Heart right ventricle (tissue), 16 donors: ENCODE data around the gene MVP. TPM values are rescaled to one million over a fixed set of nuclear protein-coding genes. Genes with fewer than 3 reads are reported as not detected.

Experiments
- ATAC-seq, 8 donors: fragments of 200-7000 bp; cut with Tn5 transposase; one replicate each; pipeline ENCODE4 v1.9.1; 2020; ENCODE audit warnings: mild to moderate bottlenecking in 8 of 8, moderate library complexity in 8 of 8, moderate number of reproducible peaks in 1 of 8
- DNase-seq, 2 donors: peaks; one replicate each; pipeline ENCODE4 v3.0.0-alpha.2; 2020
- H3K27ac ChIP-seq, 10 donors: fragments of 200-600 bp; sonication (generic) in 2 of 10; one replicate each; pipeline versions ENCODE4 v1.5.0 to v1.8.0; 2020 to 2022; ENCODE audit warnings: mild to moderate bottlenecking in 3 of 10
- H3K27me3 ChIP-seq, 7 donors: fragments of 200-600 bp; one replicate each; pipeline ENCODE4 v1.8.0; 2021 to 2022; ENCODE audit warnings: mild to moderate bottlenecking in 2 of 7
- H3K36me3 ChIP-seq, 9 donors: fragments of 200-600 bp; sonication (generic) in 1 of 9; one replicate each; pipeline versions ENCODE4 v1.5.0 to v1.8.0; 2020 to 2022; ENCODE audit warnings: mild to moderate bottlenecking in 2 of 9
- H3K4me1 ChIP-seq, 9 donors: fragments of 200-600 bp; sonication (generic) in 1 of 9; one replicate each; pipeline versions ENCODE4 v1.5.0 to v1.8.0; 2020 to 2022; ENCODE audit warnings: mild to moderate bottlenecking in 4 of 9
- H3K4me3 ChIP-seq, 10 donors: fragments of 200-600 bp; sonication (generic) in 2 of 10; one replicate each; pipeline versions ENCODE4 v1.5.0 to v1.8.0; 2020 to 2022; ENCODE audit warnings: mild to moderate bottlenecking in 7 of 10, moderate library complexity in 2 of 10
- H3K9me3 ChIP-seq, 11 donors: fragments of 200-600 bp in 10 of 11; sonication (generic) in 2 of 11; one replicate each; pipeline versions ENCODE4 v1.5.0 to v1.8.0; 2013 to 2022; ENCODE audit warnings: mild to moderate bottlenecking in 2 of 11, control low read depth in 1 of 11, moderate library complexity in 1 of 11
- WGBS, 2 donors: extraction: QIAGEN DNeasy Blood & Tissue Kit; methylation state at CpG; one replicate each; pipeline ENCODE4 v1.1.7; 2013; ENCODE audit warnings: inconsistent platforms in 1 of 2; 5-methylcytosine and 5-hydroxymethylcytosine counted together
- intact Hi-C, 10 donors: fragments of 100-400 bp; cut with DNase I; formaldehyde crosslinking; loops; one replicate each; pipeline versions ENCODE4 v1.11.1 to v1.14.2; 2022
- polyA plus RNA-seq, 2 donors: library from polyadenylated mRNA; stranded (reverse); fragments of 200-250 nt; gene quantifications; one replicate each; pipeline ENCODE4 v1.2.3, GENCODE V29; 2013
- total RNA-seq, 10 donors: library from RNA; stranded (reverse); fragmentation: NEBNext Ultra II Directional in 3 of 10; extraction: Animal tissue kit (Norgen Biotek cat#: 25700) in 3 of 10; gene quantifications; one replicate each; pipeline versions ENCODE4 v1.2.1 to v1.2.4, GENCODE V29; 2021 to 2023
- TF ChIP-seq, protein P1 (sequence below), 9 donors: fragments of 200-600 bp; sonication (generic) in 2 of 9; IDR thresholded peaks; one replicate each; pipeline versions ENCODE4 v1.5.0 to v1.8.0; 2021 to 2022; ENCODE audit warnings: antibody characterized with exemption in 9 of 9, mild to moderate bottlenecking in 5 of 9, moderate library complexity in 1 of 9
- donor health status: Arrhythmogenic right ventricular cardiomyopathy.
- donor health status: ischemic (EF 13 %, LVEDD 7.1; RV severe dilation, severe dysfunction).
- donor health status: healthy with polysubstance abuse.
- donor health status: DM: no; HTN: yes; CAD: no.
- donor health status: DM: no; HTN: no; CAD: no.
- donor health status: ischemic (EF 25% LVEDD 6.9; RV normal size, moderate dysfunction).
- donor health status: ischemic (EF 25% LVEDD 5.7; RV mildly dilated, moderate dysfunction).
- donor health status: healthy.
- donor health status: DM: yes; HTN: yes; CAD: no.
- donor health status: Ischemic cardiomyopathy.
- donor health status: ischemic (EF 35%, LVEDD 5.7; RV mildly dilated, moderate dysfunction).
- donor health status: nonischemic (EF 11% LVEDD 7.7; RV severe dilation, severe dysfunction).
- donor health status: DM: yes; HTN: yes; CAD: no.
- donor health status: PGD.
- donor health status: ischemic (EF 29% LVEDD 5.4; RV normal size, mild dysfunction).
- donor health status: nonischemic (EF 23%, LVEDD 6.1; RV moderate dilation, normal function).

MVP gene
- total and polyA plus RNA-seq, 12 donors, result 24.5 to 122 (median 42.7) TPM

DNA sequence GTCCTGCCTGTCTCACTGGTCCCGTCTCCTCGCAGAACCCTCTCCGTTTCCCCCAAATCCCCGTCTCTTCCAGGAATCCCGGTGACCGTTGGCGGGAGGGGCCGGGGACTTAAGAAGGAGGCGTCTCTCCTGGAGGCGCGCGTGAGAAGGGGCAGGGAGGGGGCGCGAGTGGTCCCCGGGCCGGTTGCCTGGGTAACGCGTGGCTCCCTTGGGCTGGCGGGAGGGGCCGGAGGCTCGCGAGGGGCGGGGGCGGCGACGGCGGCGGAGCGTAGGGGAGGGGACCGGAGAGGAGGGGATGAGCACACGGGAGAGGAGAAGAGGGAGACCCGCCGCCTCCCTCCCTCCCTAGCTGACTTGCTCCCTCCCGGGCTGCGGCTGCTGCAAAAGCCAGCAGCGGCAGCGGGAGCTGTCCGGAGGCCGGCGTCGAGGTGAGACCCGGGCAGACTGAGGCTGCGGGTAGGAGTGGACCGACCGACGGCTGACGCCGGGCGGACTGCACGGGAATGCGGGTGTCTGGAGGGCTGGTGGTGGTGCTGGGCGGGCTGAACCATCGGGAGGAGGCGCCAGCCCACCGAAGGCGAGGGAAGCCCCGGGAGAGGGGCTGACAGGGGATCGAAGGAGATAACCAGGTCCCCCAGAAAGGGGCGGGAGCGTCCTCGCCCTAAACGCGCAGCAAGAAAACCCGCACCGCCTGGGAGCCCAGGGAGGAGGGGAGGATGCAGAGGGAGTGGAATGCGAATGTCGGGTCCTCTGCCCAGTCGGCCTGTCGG, 8.2 kb upstream of the MVP start, which contains the start of gene PRRT2:
Gene PRRT2 (plus strand): TSS at position 298 of the 770 bp plus-strand sequence. CDS start 862 bp downstream, outside the sequence.
- H3K36me3 ChIP-seq, result peaks cover 0 to 22% (median 14%) of the 10 kb centered on the region in 9 donors
- intact Hi-C loops, result loop anchor here in 5 of 10 donors (5.0 to 10.0 kb wide), 5 partner anchors 35 to 843 kb away; partner anchors contain the start of genes FBRS (in 1 of the 5), HIRIP3 (in 1 of the 5), INO80E (in 1 of the 5) and PRR14 (in 1 of the 5)
- H3K4me3 ChIP-seq, result peak within 1 kb of the TSS; percentile 36 to 73 (median 64)
- TF ChIP-seq, protein P1, sequence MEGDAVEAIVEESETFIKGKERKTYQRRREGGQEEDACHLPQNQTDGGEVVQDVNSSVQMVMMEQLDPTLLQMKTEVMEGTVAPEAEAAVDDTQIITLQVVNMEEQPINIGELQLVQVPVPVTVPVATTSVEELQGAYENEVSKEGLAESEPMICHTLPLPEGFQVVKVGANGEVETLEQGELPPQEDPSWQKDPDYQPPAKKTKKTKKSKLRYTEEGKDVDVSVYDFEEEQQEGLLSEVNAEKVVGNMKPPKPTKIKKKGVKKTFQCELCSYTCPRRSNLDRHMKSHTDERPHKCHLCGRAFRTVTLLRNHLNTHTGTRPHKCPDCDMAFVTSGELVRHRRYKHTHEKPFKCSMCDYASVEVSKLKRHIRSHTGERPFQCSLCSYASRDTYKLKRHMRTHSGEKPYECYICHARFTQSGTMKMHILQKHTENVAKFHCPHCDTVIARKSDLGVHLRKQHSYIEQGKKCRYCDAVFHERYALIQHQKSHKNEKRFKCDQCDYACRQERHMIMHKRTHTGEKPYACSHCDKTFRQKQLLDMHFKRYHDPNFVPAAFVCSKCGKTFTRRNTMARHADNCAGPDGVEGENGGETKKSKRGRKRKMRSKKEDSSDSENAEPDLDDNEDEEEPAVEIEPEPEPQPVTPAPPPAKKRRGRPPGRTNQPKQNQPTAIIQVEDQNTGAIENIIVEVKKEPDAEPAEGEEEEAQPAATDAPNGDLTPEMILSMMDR (IDR thresholded peaks at IDR 0.05), result no peak
- ATAC-seq, result peak in 3 of 8 donors; percentile 1 to 5 (median 3)
- H3K4me1 ChIP-seq, result peaks cover 32 to 86% (median 76%) of the 10 kb centered on the region in 9 donors
- H3K27me3 ChIP-seq, result peaks cover 0 to 16% (median 0%) of the 10 kb centered on the region in 7 donors
- peak; percentile 68 to 77 for DNase-seq
- peak within 1 kb of the TSS; percentile 86 to 97 (median 91) for H3K27ac ChIP-seq
- H3K9me3 ChIP-seq, result no peaks in the 10 kb centered on the region
- 3 to 4% methylated on average over 64 to 69 of the region's 69 CpGs for WGBS, 2 donors

DNA sequence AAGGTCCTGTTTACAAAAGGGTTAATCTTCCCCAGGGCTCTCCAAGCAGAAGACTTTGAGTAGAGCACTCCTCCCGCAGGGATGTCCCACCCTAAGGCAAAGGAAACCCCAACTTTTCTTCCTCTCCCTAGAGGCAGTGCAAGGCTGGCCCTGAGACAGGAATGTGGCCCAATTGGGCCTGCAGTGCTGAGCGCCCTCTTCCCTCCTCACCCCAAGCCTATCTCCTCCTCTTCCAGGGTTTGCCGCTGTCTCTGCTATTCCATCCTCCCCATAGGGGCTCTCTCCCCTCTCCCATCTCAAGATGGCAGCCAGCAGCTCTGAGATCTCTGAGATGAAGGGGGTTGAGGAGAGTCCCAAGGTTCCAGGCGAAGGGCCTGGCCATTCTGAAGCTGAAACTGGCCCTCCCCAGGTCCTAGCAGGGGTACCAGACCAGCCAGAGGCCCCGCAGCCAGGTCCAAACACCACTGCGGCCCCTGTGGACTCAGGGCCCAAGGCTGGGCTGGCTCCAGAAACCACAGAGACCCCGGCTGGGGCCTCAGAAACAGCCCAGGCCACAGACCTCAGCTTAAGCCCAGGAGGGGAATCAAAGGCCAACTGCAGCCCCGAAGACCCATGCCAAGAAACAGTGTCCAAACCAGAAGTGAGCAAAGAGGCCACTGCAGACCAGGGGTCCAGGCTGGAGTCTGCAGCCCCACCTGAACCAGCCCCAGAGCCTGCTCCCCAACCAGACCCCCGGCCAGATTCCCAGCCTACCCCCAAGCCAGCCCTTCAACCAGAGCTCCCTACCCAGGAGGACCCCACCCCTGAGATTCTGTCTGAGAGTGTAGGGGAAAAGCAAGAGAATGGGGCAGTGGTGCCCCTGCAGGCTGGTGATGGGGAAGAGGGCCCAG, 7.3 kb upstream of the MVP start:
- H3K27ac ChIP-seq, result peak overlapping the region in 8 of 10 donors; percentile 86 to 97 (median 92)
- ATAC-seq (no peak), DNase-seq (no peak)
- peaks cover 0 to 16% (median 0%) of the 10 kb centered on the region in 7 donors for H3K27me3 ChIP-seq
- H3K4me1 ChIP-seq, result peaks cover 32 to 86% (median 77%) of the 10 kb centered on the region in 9 donors
- peak overlapping the region in 9 of 10 donors; percentile 50 to 73 (median 65) for H3K4me3 ChIP-seq
- H3K36me3 ChIP-seq, result peaks cover 0 to 28% (median 14%) of the 10 kb centered on the region in 9 donors
- TF ChIP-seq, protein P1 (IDR thresholded peaks at IDR 0.05), result no peak
- WGBS, 2 donors, result 71 to 74% methylated on average over 9 of the region's 9 CpGs
- intact Hi-C loops, result loop anchor here in 5 of 10 donors (5.0 to 10.0 kb wide), 5 partner anchors 34 to 842 kb away; partner anchors contain the start of genes FBRS (in 1 of the 5), HIRIP3 (in 1 of the 5), INO80E (in 1 of the 5) and PRR14 (in 1 of the 5)
- H3K9me3 ChIP-seq, result no peaks in the 10 kb centered on the region

DNA sequence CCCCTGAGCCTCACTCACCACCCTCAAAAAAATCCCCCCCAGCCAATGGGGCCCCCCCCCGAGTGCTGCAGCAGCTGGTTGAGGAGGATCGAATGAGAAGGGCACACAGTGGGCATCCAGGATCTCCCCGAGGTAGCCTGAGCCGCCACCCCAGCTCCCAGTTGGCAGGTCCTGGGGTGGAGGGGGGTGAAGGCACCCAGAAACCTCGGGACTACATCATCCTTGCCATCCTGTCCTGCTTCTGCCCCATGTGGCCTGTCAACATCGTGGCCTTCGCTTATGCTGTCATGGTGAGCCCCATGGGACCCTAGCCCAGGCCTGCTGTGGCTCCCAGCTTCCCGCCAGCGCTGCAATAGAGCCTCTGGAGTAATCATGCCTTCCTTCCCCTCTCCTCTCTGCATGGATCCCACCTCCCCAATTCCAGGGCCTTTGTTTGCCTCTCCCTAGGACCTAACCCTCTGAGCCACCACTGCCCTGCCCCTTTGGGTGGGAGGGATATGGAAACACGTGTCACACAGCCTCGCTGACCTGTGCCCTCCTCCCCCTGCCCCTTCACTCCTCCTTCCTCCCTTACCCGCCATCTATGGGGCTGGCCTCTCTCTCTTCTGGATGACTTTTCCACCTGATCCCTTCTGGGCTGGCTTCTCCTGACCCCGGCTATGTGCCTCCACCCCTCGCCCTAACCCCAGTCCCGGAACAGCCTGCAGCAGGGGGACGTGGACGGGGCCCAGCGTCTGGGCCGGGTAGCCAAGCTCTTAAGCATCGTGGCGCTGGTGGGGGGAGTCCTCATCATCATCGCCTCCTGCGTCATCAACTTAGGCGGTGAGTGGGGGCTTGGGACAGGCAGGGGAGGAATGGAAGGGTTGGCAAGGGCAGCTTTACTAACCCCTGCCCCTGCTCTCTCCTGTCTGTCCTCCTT, 6.4 kb upstream of the MVP start:
- TF ChIP-seq, protein P1 (IDR thresholded peaks at IDR 0.05), result no peak
- H3K9me3 ChIP-seq, result no peaks in the 10 kb centered on the region
- ATAC-seq, result no peak
- peaks cover 0 to 31% (median 10%) of the 10 kb centered on the region in 9 donors for H3K36me3 ChIP-seq
- intact Hi-C loops, result loop anchor here in 5 of 10 donors (5.0 to 10.0 kb wide), 5 partner anchors 33 to 841 kb away; partner anchors contain the start of genes FBRS (in 1 of the 5), HIRIP3 (in 1 of the 5), INO80E (in 1 of the 5) and PRR14 (in 1 of the 5)
- peak overlapping the region in 2 of 10 donors; percentile 96 for H3K27ac ChIP-seq
- peaks cover 23 to 84% (median 68%) of the 10 kb centered on the region in 9 donors for H3K4me1 ChIP-seq
- 75 to 81% methylated on average over 24 of the region's 24 CpGs for WGBS, 2 donors
- DNase-seq, result peak in 1 of 2 donors; percentile 19
- peaks cover 0 to 16% (median 0%) of the 10 kb centered on the region in 7 donors for H3K27me3 ChIP-seq
- H3K4me3 ChIP-seq, result no peak overlapping the region
